Measurements from ENCODE around the gene PLPPR4.

GRCh38 chr1:99252630-99253029 is 11.7 kb upstream of the PLPPR4 start:
- TF ChIP-seq, protein P1, sequence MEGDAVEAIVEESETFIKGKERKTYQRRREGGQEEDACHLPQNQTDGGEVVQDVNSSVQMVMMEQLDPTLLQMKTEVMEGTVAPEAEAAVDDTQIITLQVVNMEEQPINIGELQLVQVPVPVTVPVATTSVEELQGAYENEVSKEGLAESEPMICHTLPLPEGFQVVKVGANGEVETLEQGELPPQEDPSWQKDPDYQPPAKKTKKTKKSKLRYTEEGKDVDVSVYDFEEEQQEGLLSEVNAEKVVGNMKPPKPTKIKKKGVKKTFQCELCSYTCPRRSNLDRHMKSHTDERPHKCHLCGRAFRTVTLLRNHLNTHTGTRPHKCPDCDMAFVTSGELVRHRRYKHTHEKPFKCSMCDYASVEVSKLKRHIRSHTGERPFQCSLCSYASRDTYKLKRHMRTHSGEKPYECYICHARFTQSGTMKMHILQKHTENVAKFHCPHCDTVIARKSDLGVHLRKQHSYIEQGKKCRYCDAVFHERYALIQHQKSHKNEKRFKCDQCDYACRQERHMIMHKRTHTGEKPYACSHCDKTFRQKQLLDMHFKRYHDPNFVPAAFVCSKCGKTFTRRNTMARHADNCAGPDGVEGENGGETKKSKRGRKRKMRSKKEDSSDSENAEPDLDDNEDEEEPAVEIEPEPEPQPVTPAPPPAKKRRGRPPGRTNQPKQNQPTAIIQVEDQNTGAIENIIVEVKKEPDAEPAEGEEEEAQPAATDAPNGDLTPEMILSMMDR (IDR thresholded peaks at IDR 0.05) = no peak
- no peak for TF ChIP-seq POLR2A (IDR thresholded peaks at IDR 0.05)
